GM18507 (cell line): Measurements from ENCODE around the gene MFAP2.
"Not testable (repeated sequence)": the region's sequence is repeated elsewhere in the genome, so short reads cannot be mapped to it uniquely, and the experiment has no call there.

Experiments
- DNase-seq: peaks from one replicate; pipeline ENCODE4 v3.0.0; 2011; ENCODE audit warnings: low read depth; ENCODE audit not compliant: insufficient read length; ENCODE audit errors: extremely low spot score
- FAIRE-seq: peaks from 2 replicates; lab custom pipeline; 2011; peaks lifted over from hg19 to GRCh38; lab: Jason Lieb, UNC

MFAP2 gene

GRCh38 chr1:16938351-16939321 is 41.8 kb downstream of the MFAP2 start:
- FAIRE-seq, result no peak
- DNase-seq, result no peak

- not testable (repeated sequence) for FAIRE-seq, DNase-seq
These were observed 43.8 kb downstream of the MFAP2 start for GRCh38 chr1:16936580-16936979.

- DNase-seq, result not testable (repeated sequence)
These were observed 46.5 kb downstream of the MFAP2 start for GRCh38 chr1:16933945-16934344.

GRCh38 chr1:16931206-16931934 is 49.0 kb downstream of the MFAP2 start:
- not testable (repeated sequence) for FAIRE-seq

More at GRCh38 chr1:16933945-16934344, 46.5 kb downstream of the MFAP2 start:
- FAIRE-seq, result not testable (repeated sequence)

GRCh38 chr1:16929146-16930041 is 51.0 kb downstream of the MFAP2 start:
- DNase-seq, FAIRE-seq: not testable (repeated sequence)

More at GRCh38 chr1:16931206-16931934, 49.0 kb downstream of the MFAP2 start:
- DNase-seq, result not testable (repeated sequence)

DNA sequence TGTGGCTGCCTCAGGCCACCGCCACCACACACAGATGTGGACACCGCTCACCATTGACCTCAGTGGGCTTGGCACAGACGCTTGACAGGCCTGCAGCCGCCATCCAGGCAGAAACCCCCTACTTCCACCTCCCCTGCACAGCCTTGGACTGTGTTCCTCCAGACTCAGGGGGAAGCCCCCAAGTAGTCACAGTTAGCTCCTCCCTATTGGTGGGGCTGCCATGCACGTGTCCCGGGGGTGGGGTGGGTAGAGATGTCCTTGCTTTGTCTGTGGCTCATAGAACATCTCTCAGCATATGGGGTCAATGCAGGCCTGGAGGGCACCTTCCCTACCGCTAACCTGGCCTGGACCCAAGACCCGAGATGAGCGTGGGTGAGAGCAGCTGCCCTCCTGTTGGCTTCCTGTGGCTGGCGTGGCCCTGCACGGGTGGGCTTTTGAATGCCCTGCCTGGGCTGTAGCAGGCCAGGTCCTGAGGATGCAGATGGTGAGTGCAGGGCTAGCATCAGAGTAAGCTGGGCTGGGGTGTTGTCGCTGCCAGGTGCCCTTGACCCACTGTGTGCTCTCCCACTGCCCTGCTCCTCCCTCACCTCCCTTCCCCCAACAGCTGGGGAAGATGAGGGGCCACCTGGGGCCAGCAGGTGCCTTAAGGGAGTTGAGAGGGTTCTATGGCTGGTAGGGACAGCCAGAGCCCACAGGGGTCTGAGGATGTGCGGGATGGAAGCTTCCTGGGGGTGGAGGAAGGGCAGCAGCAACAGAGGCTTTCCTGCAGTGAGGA is 52.5 kb downstream of the MFAP2 start:
- no peak for DNase-seq
- FAIRE-seq, result no peak

DNA sequence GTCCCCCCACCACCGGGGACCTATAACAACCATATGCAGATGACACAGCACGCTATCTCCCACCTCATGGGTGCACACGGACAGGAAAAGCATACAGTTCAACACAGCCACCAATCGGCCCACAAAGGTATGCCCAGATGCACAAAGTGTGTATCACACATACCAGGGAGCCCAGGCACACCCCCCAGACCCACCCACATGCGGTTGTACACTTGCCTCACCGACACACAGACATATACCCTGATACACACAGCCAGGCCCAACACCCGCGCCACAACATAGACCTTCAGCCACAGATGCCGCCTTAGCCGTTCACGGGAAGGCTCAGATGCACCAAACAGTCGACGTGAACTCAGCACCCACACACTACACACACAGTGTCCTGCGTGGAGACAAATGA is 53.2 kb downstream of the MFAP2 start:
- DNase-seq (no peak), FAIRE-seq (no peak)

- DNase-seq (no peak), FAIRE-seq (no peak)
These were observed 53.8 kb downstream of the MFAP2 start for GRCh38 chr1:16926491-16927073.

DNA sequence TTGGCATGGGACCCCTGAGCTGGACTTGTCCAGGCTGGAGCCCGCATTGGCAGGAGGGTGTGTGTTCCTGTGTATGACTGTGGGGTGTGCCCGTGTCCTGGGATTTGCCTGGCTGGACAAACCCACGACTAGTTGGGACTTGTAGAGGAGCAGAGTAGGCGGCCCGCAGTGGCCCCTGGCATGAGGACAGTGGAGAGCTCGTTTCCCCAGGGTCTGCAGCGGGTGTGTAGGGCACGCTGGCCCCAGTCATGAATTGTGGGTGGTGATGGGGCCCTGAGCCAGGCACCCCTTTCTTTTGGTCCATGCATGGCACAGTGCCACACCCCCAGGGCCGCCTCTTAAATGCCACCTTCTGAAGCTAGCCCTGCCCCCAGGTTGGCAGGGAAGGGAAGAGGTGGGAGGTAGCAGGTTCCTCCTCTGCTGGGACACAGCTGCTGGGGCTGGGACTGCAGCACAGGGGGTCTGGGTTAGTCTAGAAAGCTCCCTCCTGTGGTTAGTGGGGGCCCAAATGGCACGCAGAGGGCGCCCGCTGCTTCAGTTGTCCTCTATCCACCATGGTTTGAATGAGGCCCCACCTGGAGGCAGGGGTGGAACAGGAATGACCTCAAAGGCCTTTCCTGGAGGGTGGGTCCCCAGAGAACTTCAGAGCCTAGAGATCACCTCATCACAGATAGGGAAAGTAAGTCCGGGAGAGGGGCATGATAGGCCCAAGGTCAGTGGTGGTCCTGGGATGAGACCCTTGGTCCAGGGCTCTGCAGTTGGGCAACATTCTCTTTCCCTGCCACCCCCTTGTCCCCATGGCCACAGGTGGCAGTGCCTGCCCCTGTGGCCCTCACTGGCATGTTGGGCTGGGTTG is 54.6 kb downstream of the MFAP2 start:
- DNase-seq (no peak), FAIRE-seq (no peak)

DNA sequence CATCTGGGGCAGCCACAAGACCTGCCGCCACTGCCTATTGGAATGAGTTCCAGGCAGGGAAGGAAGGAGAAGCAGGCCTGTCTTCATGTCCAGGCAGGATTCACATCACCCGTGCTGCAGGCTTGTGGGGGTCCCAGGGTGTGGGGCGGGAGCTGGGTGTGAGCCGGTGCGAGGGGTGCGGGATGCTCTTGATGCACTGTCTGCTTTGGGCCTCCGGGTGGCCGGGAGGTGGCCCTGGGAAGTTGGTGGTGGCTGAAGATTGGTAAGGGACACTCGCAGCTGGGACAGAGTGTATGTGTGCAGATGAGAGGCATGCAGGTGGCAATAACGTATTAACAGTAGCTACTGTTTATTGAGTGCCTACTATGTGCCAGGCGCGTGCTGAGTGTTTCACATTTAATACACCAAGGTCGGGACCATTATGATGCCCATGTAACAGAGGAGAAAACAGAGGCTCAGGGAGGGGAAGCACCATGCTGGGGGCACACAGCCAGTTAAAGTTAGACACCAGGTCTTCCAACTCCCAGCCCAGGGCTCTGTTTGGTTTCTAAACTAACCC is 55.4 kb downstream of the MFAP2 start:
- DNase-seq, result no peak

More for the DNA sequence above, 55.4 kb downstream of the MFAP2 start:
- FAIRE-seq, result no peak
